Cerebellar cortex (tissue), 1 donor: ENCODE measurements around the gene ZNF813.

Source experiments
- DNase-seq: peaks from one replicate; pipeline ENCODE4 v3.0.0-alpha.2; 2015; ENCODE audit warnings: low spot score

Gene ZNF813

DNA sequence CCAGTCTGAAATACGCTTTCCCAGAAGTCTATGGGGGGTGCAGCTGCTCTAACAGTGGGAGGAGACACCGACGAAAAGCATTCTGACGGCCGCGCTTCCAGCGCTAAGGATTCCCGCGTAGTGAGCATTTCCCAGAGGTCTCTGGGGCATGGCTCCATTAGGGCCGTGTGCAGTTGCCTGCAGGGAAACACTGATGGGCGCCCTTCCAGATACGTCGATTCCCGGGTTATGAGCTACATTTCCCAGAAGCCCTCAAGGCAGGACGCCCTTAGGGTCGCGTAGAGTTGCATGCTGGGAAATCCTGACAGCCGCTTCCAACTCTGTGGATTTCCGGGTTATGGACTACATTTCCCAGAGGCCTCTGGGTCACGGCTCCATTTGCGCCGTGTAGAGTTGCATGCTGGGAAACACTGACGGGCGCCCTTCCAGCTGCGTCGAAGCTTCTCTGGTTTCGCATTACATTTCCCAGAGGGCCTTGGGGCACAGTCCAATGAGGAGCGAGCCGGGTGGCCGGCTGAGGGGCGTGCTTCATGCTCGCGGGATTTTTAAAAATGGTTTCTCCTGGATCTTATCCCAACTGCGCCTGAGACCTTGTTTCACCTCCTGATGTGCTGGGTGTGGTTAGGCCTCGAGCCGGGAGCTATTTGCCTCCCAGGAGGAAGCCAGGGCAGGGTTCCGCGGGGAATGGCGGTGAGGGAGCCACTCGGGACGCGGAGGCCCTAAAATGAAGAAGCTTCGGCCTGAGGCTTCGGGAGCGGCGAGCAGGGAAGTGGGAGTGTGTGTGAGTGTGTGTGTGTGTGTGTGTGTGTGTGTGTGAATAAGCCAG, 53.2 kb downstream of the ZNF813 start:
- DNase-seq = peak; percentile 99

DNA sequence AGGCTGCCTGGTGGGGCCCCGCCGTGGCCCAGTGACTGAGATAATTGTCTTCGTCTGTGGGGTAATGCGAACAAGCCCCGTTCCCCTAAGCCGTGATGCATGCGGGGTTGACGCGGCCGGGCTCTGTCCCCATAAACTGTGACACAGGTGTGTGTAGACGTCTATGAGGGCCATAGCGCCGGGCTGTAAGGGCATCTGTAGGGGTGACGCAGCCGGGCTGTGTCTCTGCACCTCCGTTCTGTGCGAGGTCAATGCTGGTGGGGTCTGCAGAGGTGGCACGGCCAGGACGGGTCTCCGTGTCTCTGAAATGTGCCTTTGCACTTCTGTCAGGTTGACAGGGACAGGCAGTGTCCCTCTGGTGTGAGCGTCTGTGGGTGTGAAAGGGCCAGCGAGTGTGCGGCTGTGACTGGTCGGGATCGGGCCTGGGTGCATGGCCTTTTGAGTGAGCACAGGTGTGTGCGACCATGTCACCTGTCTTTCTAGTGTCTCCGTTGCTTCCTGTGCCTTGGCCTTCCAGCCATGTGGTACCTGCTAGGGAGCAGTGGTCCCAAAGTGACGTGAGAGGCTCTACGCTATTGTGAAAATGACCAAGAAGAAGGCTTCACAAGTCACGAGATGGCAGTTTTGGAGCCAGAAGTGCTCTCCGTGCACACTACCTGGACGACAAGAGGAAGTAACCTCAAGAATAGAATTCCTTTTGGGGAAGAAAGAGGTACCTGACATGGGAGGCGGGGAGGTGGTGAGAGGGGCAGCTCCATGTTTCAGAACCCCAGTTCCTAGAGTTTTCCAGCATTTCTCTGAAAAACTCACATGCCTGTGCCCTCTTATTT, 54.1 kb downstream of the ZNF813 start:
- no peak for DNase-seq

DNA sequence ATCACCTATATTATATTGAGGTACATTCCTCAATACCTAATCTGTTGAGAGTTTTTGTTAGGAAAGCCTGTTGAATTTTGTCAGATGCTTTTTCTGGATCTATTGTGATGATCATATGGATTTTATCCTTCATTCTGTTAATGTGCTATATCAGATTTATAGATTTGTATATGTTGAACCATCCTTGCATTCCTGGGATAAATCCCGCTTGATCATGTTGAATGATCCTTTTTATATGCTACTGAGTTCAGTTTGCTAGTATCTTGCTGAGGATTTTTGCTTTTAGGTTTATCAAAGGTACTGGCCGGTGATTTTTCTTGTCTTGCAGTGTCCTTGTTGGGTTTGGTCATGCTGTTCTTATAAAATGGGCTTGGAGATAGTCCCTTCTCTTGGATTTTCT, 58.4 kb downstream of the ZNF813 start:
- no peak for DNase-seq

DNA sequence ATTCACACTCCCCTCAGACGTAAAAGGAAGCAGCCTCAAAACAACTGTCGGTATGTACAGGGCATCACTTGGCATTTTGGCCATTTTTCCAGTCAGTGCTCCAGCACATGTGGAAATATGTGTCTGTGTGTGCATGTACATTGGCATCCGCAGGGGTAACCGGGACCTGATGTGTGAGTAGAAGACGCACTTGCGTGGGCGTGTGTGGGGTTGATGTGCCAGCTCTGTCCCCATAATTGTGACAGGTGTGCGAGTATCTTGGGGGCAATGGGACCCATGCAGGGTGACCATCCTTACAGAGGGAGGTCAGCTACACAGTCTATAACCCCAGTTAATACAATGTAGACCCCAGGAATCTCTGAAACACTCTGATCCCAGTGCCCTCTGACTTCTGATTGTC, 63.1 kb downstream of the ZNF813 start:
- no peak for DNase-seq

DNA sequence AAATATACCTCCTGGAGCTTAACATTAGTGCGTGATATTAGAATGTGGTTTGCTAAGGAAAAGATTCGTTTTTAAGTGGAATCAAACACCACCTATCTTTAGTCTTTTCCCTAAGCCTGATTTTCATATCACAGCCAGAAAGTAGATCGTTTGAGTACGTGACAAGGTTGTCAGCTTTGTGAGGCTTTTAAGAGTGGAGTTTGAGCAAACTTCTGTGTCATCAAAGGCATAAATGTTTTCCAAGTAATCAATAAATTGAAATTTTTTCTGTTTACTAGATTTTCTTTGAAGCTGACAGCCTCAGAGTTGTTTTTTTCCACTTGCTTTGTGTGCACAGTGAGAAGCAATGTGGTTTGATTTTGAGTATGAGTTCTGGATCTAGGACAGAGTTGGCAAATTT, 63.9 kb downstream of the ZNF813 start:
- no peak for DNase-seq

DNA sequence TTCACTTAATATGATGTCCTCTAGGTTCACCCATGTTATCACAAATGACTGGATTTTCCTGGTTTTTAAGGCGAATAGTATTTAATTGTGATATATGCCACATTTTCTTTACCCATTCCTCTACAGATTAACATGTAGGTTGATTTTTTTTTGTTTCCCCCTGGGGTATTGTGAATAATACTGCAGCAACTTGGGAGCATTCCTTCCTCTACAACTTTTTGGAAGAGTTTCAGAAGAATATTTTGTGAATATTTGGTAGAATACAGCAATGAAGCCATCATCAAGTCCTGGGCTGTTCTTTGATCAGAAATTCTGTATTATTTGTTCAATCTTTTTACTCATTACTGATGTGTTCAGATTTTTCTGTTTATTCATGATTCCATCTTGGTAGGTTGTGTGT, 64.8 kb downstream of the ZNF813 start:
- DNase-seq = no peak

DNA sequence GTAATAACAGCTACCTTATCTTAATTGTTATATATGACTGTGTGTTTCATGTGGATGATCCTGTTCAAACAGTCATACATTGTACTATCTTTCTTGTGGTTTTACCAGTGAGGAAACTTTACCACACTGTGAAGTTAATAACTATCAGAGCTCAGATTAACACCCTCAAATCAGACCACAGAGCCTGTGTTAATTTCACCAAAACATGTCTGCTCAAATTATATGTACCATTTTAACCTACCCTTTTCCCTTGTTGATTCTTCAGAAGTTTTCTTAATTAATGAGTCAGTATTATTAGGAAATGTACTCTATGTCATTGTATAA, 68.7 kb downstream of the ZNF813 start:
- no peak for DNase-seq

DNA sequence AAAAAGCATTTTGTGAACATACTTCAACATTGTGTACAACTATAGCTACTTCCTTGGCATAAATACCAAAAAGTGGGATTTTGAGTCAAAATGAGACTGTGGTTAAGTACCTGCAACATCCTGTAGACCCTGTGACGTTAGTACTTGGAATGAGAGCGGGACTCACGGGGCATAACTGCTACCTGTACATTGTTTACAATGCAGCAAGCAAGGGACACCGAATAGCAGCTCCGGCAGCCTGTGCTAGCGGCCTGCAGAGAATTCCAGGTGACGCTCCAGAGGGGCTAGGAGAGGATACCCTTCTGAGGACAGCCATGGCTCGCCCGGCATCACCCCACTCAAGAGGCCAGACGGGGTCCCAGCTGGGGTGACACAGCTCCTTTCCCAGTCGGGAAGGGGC, 69.6 kb downstream of the ZNF813 start:
- no peak for DNase-seq

DNA sequence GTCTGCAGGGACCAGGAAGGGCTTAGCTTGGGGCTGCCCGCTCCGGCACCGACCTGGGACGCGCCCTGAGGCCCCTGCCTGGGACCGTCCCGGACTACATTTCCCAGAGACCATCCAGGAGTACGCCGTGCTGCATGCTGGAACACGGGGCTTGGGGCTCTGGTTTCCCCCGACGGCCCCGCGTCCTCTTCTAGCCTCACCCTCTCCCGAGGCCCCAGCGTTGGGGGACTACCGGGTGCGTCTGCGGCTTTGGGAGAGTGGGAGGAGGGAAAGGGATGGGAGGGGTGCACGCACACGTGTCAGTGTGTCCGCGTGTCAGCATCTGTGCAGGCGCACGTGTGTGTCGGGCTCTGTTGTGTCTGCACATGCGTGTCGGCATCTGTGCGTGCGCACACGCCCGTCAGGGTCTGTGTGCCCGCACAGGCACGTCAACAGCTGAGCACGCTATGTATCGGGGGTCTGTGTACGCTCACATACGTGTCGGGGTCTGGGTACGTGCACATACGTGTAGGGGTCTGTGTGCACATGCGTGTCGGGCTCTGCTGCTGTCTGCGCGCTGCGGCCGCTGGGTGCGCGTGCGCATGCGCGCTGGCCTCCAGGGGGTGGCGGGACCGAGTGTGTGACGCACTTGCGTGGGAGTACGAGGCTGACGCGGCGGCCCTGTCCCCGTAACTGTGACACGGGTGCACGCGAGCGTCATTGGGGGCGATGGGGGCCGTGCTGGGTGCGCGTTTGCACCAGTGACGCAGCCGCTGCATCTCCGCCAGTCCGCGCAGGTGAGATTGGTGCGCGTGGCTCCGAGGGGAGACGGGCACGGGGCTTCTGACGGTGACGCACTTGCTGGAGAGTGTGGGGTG, 70.2 kb downstream of the ZNF813 start, which contains the start of gene ZNF331:
ZNF331 (plus strand) TSS at position 625 of the 857 bp plus-strand sequence. CDS start 31,232 bp downstream, outside the sequence.
- DNase-seq = peak; percentile 74

DNA sequence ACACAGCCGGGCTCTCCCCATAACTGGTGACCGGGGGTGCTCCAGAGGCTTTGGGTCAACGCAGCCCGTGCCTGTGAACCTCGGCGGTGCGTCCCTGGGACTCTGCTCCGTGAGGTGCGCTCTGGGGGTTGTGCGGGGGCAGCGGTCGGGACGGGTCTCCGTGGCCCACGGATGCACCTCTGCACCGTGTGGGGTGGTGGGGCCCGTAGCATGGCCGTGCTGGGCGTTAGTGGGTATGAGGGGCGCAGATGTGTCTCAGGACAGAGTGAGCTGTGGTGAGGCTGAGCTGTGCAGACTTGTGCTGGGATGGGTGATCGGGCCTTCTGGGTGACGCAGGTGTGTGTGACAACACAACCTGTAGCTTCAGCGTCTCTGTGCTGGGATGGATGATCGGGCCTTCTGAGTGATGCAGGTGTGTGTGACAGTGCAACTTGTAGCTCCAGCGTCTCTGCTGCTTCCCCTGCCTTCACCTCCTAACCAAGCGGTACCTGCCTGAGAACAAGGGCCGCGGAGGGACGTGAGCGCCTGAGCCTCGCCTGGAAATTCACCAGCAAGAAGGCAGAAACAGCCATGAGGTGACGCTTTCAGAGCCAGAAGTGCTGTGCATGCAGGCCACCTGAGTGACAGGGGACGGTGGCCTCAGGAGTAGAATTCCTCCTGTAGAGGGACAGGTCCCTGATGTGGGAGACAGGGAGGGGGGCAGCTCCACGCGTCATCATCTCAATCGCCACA, 71.0 kb downstream of the ZNF813 start:
- DNase-seq = peak; percentile 18

DNA sequence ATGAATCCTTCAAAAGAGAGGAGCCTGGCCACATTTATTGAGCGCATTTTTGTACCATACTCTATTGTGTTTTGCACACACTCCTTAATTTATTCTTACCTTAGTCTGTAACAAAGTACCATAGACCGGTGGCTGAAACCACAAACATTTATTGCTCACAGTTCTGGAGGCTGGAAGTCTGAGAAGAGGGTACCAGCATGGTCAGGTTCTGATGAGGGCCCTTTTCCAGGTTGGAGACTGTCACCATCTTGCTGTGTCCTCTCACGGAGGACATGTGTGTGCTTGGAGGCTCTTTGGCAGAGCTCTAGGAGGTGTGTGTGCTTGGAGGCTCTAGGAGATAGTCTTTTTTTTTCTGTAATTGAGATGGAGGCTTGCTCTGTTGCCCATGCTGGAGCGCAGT, 72.6 kb downstream of the ZNF813 start:
- no peak for DNase-seq

DNA sequence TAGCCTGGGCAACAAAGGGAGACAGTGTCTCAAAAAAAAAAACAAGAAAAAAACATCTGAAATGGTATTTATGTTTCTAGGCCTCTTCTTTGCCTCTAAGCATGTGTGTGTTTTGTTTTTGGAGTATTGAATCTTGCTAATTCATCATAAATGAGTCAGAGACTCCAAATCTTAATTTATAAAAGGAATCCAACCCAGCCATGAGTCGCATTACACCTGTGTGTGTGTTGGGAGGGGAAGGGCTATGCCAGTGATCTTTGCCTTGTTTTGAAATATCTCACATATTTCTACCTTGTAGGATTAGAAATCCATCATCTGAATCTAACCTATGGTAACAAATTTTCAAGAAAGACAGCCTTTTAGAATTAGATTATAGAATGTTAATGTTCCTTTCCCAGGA, 74.4 kb downstream of the ZNF813 start:
- DNase-seq = no peak

DNA sequence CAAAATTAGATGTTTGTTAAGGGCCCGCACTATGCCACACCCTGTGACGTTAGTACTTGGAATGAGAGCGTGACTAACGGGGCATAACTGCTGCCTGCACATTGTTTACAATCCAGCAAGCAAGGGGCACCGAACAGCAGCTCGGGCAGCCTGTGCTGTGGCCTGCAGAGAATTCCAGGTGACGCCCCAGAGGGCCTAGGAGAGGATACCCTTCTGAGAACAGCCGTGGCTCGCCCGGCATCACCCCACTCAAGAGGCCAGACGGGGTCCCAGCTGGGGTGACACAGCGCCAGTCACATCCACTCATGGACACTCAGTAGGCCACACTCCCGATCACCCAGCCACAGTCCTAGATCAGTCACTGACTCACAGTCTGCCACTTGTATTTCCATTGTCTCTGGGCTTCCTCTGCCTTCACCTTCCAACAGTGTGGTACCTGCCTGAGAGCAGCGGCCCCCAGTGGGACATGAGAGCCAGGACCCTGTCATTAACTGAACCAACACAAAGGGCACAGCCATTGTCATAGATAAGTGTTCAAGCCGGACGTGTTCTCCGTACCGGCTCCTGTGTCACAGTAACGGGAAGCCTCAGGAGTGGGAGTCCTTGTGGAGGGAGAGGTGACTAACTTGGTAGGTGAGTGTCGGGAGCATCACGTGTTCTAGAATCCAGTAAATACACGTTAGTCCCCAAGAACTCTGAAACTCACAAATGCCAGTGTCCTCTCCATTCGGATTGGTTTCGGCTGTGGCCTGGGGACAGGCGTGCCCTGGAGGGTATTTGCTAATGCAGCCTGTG, 77.9 kb downstream of the ZNF813 start:
- DNase-seq = no peak
